ENCODE data around the gene SDE2.
"Not testable (repeated sequence)": the region's sequence is repeated elsewhere in the genome, so short reads cannot be mapped to it uniquely, and the experiment has no call there.

SDE2 gene

GRCh38 chr1:225974454-225974853, 24.7 kb downstream of the SDE2 start:
- no peak for FAIRE-seq

GRCh38 chr1:225973158-225973557, 26.0 kb downstream of the SDE2 start:
- no peak for FAIRE-seq

GRCh38 chr1:225972344-225973152, 26.6 kb downstream of the SDE2 start:
- FAIRE-seq, result no peak

GRCh38 chr1:225970592-225971157, 28.5 kb downstream of the SDE2 start:
- FAIRE-seq, result not testable (repeated sequence)

GRCh38 chr1:225969751-225970150, 29.4 kb downstream of the SDE2 start:
- not testable (repeated sequence) for FAIRE-seq

- FAIRE-seq, result no peak
These were observed 33.9 kb downstream of the SDE2 start for GRCh38 chr1:225965231-225965630.

- no peak for FAIRE-seq
These were observed 35.2 kb downstream of the SDE2 start for GRCh38 chr1:225963735-225964530.

GRCh38 chr1:225962440-225962975, 36.6 kb downstream of the SDE2 start:
- FAIRE-seq, result no peak

GRCh38 chr1:225961659-225962439, 37.3 kb downstream of the SDE2 start:
- FAIRE-seq, result no peak

- FAIRE-seq, result no peak
These were observed 41.1 kb downstream of the SDE2 start for GRCh38 chr1:225958041-225958440.

GRCh38 chr1:225954753-225955152, 44.4 kb downstream of the SDE2 start:
- no peak for FAIRE-seq

- FAIRE-seq, result no peak
These were observed 45.8 kb downstream of the SDE2 start for GRCh38 chr1:225953315-225953714.

- FAIRE-seq, result no peak
These were observed 48.1 kb downstream of the SDE2 start for GRCh38 chr1:225950905-225951497.

GRCh38 chr1:225949041-225949440, 50.1 kb downstream of the SDE2 start:
- no peak for FAIRE-seq

- no peak for FAIRE-seq
These were observed 52.3 kb downstream of the SDE2 start for GRCh38 chr1:225946803-225947202.

- FAIRE-seq, result no peak
These were observed 53.0 kb downstream of the SDE2 start for GRCh38 chr1:225946082-225946620.

- FAIRE-seq, result no peak
These were observed 53.6 kb downstream of the SDE2 start for GRCh38 chr1:225945564-225945963.

- FAIRE-seq, result no peak
These were observed 54.2 kb downstream of the SDE2 start for GRCh38 chr1:225944951-225945350.

- no peak for FAIRE-seq
These were observed 54.8 kb downstream of the SDE2 start for GRCh38 chr1:225944387-225944786.

- no peak for FAIRE-seq
These were observed 55.6 kb downstream of the SDE2 start for GRCh38 chr1:225943582-225943981.

- no peak for FAIRE-seq
These were observed 56.6 kb downstream of the SDE2 start for GRCh38 chr1:225942574-225942973.

GRCh38 chr1:225941942-225942222, 57.3 kb downstream of the SDE2 start:
- FAIRE-seq, result no peak
